Epithelial cell of esophagus (primary cell): ENCODE results near the gene GPR179.
"Not testable (repeated sequence)": the region's sequence is repeated elsewhere in the genome, so short reads cannot be mapped to it uniquely, and the experiment has no call there.

ENCODE experiments used
- DNase-seq: peaks from one replicate; pipeline ENCODE4 v3.0.0; 2010; ENCODE audit warnings: low read depth
- H3K4me3 ChIP-seq: 2 replicates; pipeline ENCODE4 v1.5.1; 2011; ENCODE audit warnings: mild to moderate bottlenecking, low read length, control low read depth
- CTCF ChIP-seq: IDR thresholded peaks from 2 replicates; pipeline ENCODE4 v1.5.1; 2011; ENCODE audit warnings: low read depth, mild to moderate bottlenecking, low read length, control low read depth, inconsistent platforms; ENCODE audit not compliant: insufficient read depth; ENCODE audit errors: missing control alignments

Gene GPR179

GRCh38 chr17:38288217-38288827, 55.4 kb downstream of the GPR179 start:
- DNase-seq = peak; percentile 45
- TF ChIP-seq CTCF = peak; percentile 41
- not testable (repeated sequence) for H3K4me3 ChIP-seq

- not testable (repeated sequence) for H3K4me3 ChIP-seq
- peak; percentile 48 for DNase-seq
Measured at GRCh38 chr17:38286501-38287091, 57.2 kb downstream of the GPR179 start.

GRCh38 chr17:38285994-38286393, 57.8 kb downstream of the GPR179 start:
- DNase-seq = peak; percentile 9
- H3K4me3 ChIP-seq = not testable (repeated sequence)
